Measurements from ENCODE around the gene RXYLT1.

RXYLT1 gene

DNA sequence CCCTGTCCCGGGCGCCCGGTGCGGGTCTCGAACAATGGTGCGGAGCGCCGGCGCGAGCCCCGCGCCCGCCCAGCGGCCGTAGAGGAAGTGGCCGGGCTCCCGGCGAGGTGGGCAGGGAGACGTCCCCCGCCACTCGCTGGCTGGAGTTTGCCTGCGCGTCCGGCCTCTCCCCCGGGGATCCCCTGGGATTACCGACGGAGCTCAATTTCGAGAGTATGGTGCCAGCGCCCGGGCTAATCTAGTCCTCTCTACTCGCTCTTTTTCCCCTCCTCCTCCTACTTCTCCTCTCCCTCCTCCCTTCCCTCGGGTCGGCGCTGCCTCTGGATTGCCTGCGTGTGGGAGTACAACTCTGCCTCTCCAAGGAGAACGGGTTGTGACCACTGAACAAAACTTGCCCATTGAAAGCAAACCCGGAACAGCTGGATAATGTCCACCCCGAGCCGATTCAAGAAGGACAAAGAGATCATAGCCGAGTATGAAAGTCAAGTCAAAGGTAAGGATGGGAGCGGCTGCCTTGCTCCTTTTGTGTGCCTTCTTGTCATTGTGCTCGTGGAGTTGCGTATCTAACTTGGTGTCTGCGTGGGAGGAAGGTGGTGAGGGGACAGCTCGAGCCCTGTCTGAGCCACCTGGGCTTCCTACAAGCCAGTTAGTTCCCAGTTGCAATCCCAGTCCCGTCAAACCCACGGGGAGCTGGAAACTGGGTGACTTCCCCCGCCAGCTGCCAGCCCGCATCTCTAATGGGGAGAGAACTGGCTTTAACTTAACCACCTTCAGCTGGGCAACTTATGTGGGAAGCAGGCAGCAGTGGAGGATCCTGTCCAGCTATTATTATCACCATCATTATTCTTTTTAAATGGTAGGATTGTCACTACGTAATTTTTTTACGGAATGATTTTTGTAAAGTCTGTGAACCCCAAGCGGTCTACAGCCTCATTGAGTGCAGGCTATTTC is 65.0 kb downstream of the RXYLT1 start, which contains the start of gene SRGAP1:
Gene SRGAP1 (plus strand): TSS at position 310 of the 951 bp plus-strand sequence. CDS start 117 bp downstream, at position 427.
- DNase-seq = no peak

DNA sequence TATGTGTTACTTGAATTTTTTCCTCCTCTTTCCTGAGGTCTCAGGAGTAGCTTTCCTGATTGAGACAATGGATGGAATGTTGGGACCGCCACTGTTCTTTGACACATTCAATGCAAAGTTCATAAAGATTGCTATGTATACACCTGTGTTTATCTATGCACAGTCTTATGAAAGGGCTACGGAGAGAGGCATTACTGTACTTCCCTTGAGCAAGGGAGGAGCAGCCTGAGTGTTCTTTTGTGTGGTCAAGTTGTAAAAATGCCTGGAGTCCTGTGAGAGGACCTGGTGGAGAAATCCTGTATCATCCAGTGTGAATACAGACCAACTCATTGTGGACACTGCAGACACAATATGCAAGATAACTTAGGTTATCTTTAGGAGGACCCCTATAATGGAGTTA is 66.0 kb downstream of the RXYLT1 start:
- no peak for DNase-seq

DNA sequence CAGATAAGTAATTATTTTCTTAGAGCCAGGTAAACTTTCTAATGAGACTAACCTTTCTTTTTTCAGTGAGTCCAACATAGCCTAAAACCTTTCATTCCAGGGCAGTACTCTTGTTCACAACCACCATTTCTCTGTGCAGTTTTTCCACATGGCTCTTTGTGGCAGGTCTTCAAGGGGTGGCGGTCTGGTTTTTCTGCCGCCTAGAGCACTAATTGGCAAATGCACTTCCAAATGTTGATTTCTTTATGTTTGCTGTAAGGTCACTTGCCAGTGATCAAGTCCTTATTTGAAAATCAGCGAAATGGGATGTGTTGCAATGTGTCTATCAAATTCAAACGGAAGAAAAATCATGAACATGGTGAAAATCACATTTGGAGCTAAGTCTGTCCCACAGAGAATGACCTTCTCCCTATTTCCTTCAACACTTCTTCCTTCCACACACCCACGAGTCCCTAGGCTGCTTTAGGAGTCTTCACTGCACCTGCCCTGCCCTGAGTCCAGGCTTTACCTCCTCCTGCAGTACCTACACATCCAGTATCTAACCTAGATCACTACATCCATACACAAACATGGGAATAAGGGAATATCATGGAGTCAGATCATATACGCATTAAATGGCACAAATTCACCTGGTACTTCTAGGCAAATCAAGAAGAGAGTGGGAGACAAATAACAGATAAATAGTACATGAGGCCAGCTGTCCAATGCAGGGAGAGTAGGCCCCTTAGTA is 66.7 kb downstream of the RXYLT1 start:
- no peak for DNase-seq

DNA sequence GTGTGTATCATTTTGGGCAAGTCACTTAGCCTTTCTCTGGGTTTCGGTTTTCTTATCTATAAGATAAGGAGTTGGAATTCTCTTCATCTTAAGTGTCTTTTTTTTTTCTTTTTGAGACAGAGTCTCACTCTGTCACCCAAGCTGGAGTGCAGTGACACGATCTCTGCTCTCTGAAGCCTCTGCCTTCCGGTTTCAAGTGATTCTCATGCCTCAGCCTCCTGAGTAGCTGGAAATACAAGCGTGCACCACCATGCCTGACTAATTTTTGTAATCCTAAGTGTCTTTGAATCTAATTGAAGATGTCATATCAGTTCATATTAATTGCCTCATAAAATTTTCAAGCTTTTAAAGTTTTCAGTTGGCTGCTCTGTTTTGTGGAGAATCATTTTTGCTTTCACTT is 68.7 kb downstream of the RXYLT1 start:
- no peak for DNase-seq

DNA sequence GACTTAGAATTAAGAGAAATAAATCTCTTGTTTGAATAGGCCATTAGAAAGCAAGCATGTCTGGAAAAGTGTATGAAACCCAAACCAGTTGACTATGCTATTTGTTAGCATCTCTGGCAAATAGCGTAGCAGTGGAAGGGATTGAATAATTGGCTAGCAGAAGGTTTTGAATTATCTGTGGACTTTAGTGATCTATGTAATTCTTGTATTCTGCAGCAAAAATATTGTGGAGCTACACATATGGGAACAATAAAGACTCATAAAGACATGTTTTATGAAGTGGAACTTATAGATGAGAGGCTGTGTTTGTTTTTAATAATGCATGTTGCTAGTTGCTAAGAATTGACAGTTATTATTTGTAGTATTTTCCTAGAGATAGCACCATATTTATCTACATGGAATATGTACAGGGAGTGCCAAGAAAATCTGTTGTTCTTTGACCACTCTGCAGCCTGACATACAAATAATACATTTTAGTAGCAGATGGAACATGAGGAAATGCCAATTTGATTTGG is 69.5 kb downstream of the RXYLT1 start:
- no peak for DNase-seq

DNA sequence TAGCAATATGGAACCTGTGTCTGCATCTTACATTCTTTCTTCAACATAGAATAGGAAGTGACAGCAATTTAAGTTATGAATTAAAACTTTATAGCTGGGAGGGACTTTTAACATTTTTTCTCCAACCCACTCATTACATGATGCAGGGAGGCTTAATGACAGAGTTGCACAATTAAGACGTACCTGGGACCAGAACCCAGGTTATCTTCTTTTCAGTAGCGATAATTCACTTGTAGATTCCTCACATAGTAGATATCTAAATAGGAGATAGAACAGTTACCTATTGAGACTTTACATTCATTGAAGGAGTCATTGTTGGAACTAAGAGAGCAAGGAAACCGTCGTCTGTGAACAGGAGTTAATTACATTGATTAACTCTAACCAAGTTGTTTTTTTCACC is 69.9 kb downstream of the RXYLT1 start:
- DNase-seq = no peak

DNA sequence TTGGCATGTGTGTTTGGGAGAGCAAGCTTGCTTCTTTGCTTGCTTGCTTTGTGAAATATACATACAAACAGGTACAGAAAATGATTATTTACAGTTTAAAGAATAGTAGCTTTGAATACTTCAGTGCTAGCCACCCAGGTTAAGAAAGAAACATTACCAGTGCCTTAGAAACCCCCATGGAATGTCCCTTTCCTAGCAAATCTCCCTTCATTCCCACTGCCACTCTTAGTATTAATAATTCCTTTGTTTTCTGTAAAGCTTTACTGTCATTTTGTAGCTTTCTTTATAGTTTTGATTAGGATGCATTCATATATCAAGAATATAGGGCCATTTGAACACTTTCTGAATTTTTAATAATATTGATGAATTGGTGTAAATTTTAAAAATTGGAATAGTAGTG is 74.3 kb downstream of the RXYLT1 start:
- DNase-seq = no peak

DNA sequence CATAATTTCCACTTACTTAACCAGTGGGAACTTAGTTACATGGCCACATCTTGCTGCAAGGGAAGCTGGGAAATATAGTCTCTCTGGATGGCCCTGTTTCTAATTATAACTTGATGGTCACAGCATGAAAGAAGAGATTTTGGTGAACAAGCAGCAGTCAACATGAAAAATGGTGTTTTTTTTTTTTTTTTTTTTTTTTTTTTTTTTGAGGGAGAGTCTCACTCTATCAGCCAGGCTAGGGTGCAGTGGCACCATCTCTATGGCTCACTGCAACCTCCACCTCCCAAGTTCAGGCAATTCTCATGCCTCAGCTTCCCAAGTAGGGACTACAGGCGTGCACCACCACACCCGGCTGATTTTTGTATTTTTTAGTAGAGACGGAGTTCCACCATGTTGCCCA is 75.6 kb downstream of the RXYLT1 start:
- DNase-seq = no peak

DNA sequence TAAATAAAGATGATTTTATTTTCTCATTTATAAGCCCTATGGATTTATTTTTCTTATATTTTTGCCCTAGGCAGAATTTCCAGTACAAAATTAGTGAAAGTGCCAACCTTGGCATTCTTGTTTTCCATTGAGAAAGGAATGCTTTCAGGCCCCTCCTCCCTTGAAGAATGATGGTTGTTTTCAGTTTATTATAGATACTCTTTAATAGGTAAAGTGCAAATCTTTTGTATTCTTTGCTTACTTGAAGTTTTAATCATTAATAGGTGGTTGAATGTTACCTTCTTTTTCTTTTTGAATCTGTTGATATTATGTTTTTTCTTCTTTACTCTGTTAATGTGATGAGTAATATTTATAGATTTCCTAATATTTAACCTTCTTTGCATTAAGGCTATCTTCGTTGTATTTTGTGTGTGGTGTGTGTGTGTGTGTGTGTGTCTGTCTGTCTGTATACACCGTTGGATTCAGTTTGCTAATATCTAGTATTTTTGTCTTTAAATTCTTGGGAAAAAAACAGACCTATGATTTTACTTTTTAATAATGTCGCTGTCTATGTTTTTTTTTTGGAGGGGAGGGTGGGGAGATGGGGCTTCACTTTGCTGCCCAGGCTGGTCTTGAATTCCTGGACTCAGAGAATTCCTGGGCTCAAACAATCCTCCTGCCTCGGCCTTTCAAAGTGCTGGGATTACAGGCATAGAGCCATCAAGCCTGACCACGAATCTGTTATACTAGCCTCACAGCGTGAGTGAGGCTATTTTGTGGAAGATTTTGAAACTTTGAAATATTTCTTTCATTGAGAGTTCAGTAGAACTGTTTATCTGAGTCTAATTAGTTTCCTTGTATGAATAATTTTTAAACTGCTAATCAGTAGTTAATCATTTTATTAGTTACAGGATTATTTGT is 78.3 kb downstream of the RXYLT1 start:
- no peak for DNase-seq
